H9 (cell line): ENCODE data around the gene SERPINB4. TPM values are rescaled to one million over a fixed set of nuclear protein-coding genes. Genes with fewer than 3 reads are reported as not detected.

Source experiments
- DNase-seq: peaks from one replicate; pipeline ENCODE4 v3.0.0-alpha.2; 2017
- H2AFZ ChIP-seq: one replicate; pipeline ENCODE4 v1.6.1; 2013; ENCODE audit warnings: mild to moderate bottlenecking, low read length, control low read depth, moderate library complexity
- H2AK5ac ChIP-seq: 2 replicates; pipeline ENCODE4 v1.6.1; 2013; ENCODE audit warnings: low read length, control low read depth, mixed read lengths; ENCODE audit not compliant: insufficient read length
- H2BK120ac ChIP-seq: one replicate; pipeline ENCODE4 v1.6.1; 2013; ENCODE audit warnings: low read depth, mild to moderate bottlenecking, low read length, control low read depth, inconsistent platforms; ENCODE audit not compliant: poor library complexity, severe bottlenecking
- H2BK12ac ChIP-seq: 2 replicates; pipeline ENCODE4 v1.6.1; 2013; ENCODE audit warnings: low read length, control low read depth, mixed read lengths, low read depth; ENCODE audit not compliant: insufficient read length
- H2BK15ac ChIP-seq: 2 replicates; pipeline ENCODE4 v1.6.1; 2013; ENCODE audit warnings: low read depth, low read length, control low read depth
- H2BK20ac ChIP-seq: one replicate; pipeline ENCODE4 v1.6.1; 2013; ENCODE audit warnings: low read depth, mild to moderate bottlenecking, low read length, control low read depth, inconsistent platforms; ENCODE audit not compliant: poor library complexity, severe bottlenecking
- H2BK5ac ChIP-seq: 2 replicates; pipeline ENCODE4 v1.6.1; 2013; ENCODE audit warnings: low read length, control low read depth, mixed read lengths; ENCODE audit not compliant: insufficient read length
- H3K14ac ChIP-seq: 2 replicates; pipeline ENCODE4 v1.6.1; 2013; ENCODE audit warnings: low read length, control low read depth; ENCODE audit not compliant: insufficient read depth
- H3K18ac ChIP-seq: 2 replicates; pipeline ENCODE4 v1.6.1; 2013; ENCODE audit warnings: low read depth, mild to moderate bottlenecking, mixed read lengths, low read length, control low read depth; ENCODE audit not compliant: insufficient read length
- H3K23ac ChIP-seq: 2 replicates; pipeline ENCODE4 v1.6.1; 2013; ENCODE audit warnings: low read length, control low read depth, mixed read lengths, low read depth; ENCODE audit not compliant: insufficient read length
- H3K23me2 ChIP-seq: 2 replicates; pipeline ENCODE4 v1.6.1; 2013; ENCODE audit warnings: low read depth, mild to moderate bottlenecking, mixed read lengths, low read length, control low read depth; ENCODE audit not compliant: insufficient read length, poor library complexity, severe bottlenecking
- H3K27ac ChIP-seq: 2 replicates; pipeline ENCODE4 v1.5.1; 2013; ENCODE audit warnings: low read length, control low read depth, mixed read lengths, low read depth; ENCODE audit not compliant: insufficient read length
- H3K27me3 ChIP-seq: 2 replicates; pipeline ENCODE4 v1.6.1; 2013; ENCODE audit warnings: low read length, control low read depth, inconsistent platforms; ENCODE audit not compliant: insufficient read depth
- H3K4ac ChIP-seq: 2 replicates; pipeline ENCODE4 v1.6.1; 2013; ENCODE audit warnings: low read depth, mild to moderate bottlenecking, control low read depth, inconsistent platforms, low read length, moderate library complexity
- H3K4me1 ChIP-seq: 2 replicates; pipeline ENCODE4 v1.6.1; 2013; ENCODE audit warnings: low read length, control low read depth, inconsistent platforms; ENCODE audit not compliant: insufficient read depth
- H3K4me2 ChIP-seq: 2 replicates; pipeline ENCODE4 v1.6.1; 2013; ENCODE audit warnings: low read length, control low read depth, mixed read lengths; ENCODE audit not compliant: insufficient read length, insufficient read depth
- H3K56ac ChIP-seq: 2 replicates; pipeline ENCODE4 v1.6.1; 2013; ENCODE audit warnings: low read depth, mild to moderate bottlenecking, mixed read lengths, low read length, control low read depth; ENCODE audit not compliant: insufficient read length
- H3K79me1 ChIP-seq: 2 replicates; pipeline ENCODE4 v1.6.1; 2013; ENCODE audit warnings: low read depth, mild to moderate bottlenecking, moderate library complexity, low read length, control low read depth, inconsistent platforms; ENCODE audit not compliant: insufficient read depth, poor library complexity, severe bottlenecking
- H3K79me2 ChIP-seq: 2 replicates; pipeline ENCODE4 v1.6.1; 2013; ENCODE audit warnings: low read length, control low read depth, inconsistent platforms; ENCODE audit not compliant: insufficient read depth
- H3K9ac ChIP-seq: 2 replicates; pipeline ENCODE4 v1.6.1; 2013; ENCODE audit warnings: low read length, control low read depth, mixed read lengths; ENCODE audit not compliant: insufficient read length; ENCODE audit errors: extremely low read depth
- H3K9me3 ChIP-seq: one replicate; pipeline ENCODE4 v1.6.1; 2013; ENCODE audit warnings: low read depth, low read length, inconsistent platforms; ENCODE audit not compliant: control insufficient read depth
- H3T11ph ChIP-seq: one replicate; pipeline ENCODE4 v1.6.1; 2013; ENCODE audit warnings: mild to moderate bottlenecking, low read length, control low read depth, inconsistent platforms
- H4K20me1 ChIP-seq: one replicate; pipeline ENCODE4 v1.6.1; 2013; ENCODE audit not compliant: control insufficient read depth, insufficient read length, insufficient read depth
- H4K5ac ChIP-seq: 2 replicates; pipeline ENCODE4 v1.6.1; 2013; ENCODE audit warnings: low read depth, mild to moderate bottlenecking, mixed read lengths, low read length, control low read depth; ENCODE audit not compliant: insufficient read length
- H4K8ac ChIP-seq: replicated peaks from 2 replicates; pipeline ENCODE4 v1.6.1; 2013; ENCODE audit warnings: low read length, control low read depth, mixed read lengths, low read depth; ENCODE audit not compliant: insufficient read length
- H4K91ac ChIP-seq: 2 replicates; pipeline ENCODE4 v1.6.1; 2013; ENCODE audit warnings: low read depth, mild to moderate bottlenecking, moderate library complexity, mixed read lengths, low read length, control low read depth; ENCODE audit not compliant: insufficient read length
- H3K27ac Mint-ChIP-seq, 3 experiments: 2 replicates in 2 of 3; 3 replicates in 1 of 3; pipeline ENCODE4 v1.8.0; 2020 to 2021; ENCODE audit warnings: mixed read lengths in 3 of 3, mild to moderate bottlenecking in 1 of 3, moderate library complexity in 1 of 3
- H3K27me3 Mint-ChIP-seq: 2 replicates; pipeline ENCODE4 v1.8.0; 2021; ENCODE audit warnings: low read depth, mild to moderate bottlenecking, moderate library complexity, mixed read lengths
- H3K36me3 Mint-ChIP-seq, 3 experiments: 2 replicates in 2 of 3; 3 replicates in 1 of 3; pipeline ENCODE4 v1.8.0; 2020 to 2021; ENCODE audit warnings: low read depth in 3 of 3, mixed read lengths in 3 of 3; ENCODE audit not compliant: insufficient read depth in 1 of 3
- H3K4me1 Mint-ChIP-seq, 2 experiments: 2 replicates each; pipeline ENCODE4 v1.8.0; 2020; ENCODE audit warnings: mixed read lengths in 2 of 2
- H3K4me3 Mint-ChIP-seq, 2 experiments: 2 replicates in 1 of 2; 3 replicates in 1 of 2; pipeline ENCODE4 v1.8.0; 2020 to 2021; ENCODE audit warnings: mild to moderate bottlenecking in 2 of 2, mixed read lengths in 2 of 2, moderate library complexity in 1 of 2
- H3K9me3 Mint-ChIP-seq, 2 experiments: 2 replicates in 1 of 2; 3 replicates in 1 of 2; pipeline ENCODE4 v1.8.0; 2020; ENCODE audit warnings: mild to moderate bottlenecking in 2 of 2, mixed read lengths in 2 of 2, moderate library complexity in 1 of 2
- WGBS: extraction: QIAGEN DNeasy Blood & Tissue Kit; methylation state at CpG from one replicate; pipeline ENCODE4 v1.1.7; 2013; ENCODE audit warnings: missing lambda C conversion rate, low lambda C conversion rate, mixed read lengths; ENCODE audit not compliant: insufficient read length; ENCODE audit errors: extremely low coverage; 5-methylcytosine and 5-hydroxymethylcytosine counted together
- total RNA-seq: library from RNA; stranded (reverse); gene quantifications from 2 replicates; pipeline ENCODE4 v1.2.1, GENCODE V29; 2021
- TF ChIP-seq, protein P1 (sequence below): fragments of 200-600 bp; sonication (generic); conservative IDR thresholded peaks from 3 replicates; pipeline ENCODE4 v1.8.0; 2021; ENCODE audit warnings: antibody characterized with exemption, mild to moderate bottlenecking

SERPINB4 gene
- total RNA-seq, 1 experiment from 2014 or later: 4.1 TPM

DNA sequence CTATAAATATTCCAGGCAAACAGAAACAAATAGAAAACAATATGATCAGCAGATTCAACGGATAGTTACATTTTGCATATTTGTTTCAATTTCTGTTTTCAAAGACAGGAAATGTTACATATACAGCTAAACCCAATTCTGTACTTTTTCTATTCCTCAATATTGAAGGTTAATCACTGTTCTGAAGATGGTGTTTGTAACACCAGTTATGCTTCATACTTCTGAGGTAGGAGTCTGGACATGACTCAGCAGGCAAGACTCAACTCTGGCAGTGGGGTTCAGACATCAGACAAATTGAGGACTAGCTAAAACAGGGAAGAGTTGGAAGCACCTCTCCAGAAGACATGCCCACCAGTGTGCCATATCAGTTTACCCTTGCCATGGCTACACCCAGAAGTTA is 40.3 kb downstream of the SERPINB4 start:
- DNase-seq: no peak
- Histone ChIP-seq H3K23me2 (no peaks in the 10 kb centered on the region), H3K79me1 (no peaks in the 10 kb centered on the region), H3K9me3 (no peaks in the 10 kb centered on the region), H3T11ph (no peak overlapping the region), H3K4me2 (no peak overlapping the region), H3K56ac (no peak overlapping the region), H2BK5ac (no peak overlapping the region), H3K14ac (no peak overlapping the region), H3K79me2 (no peaks in the 10 kb centered on the region), H2AFZ (no peak overlapping the region), H2BK15ac (no peak overlapping the region), H4K20me1 (no peaks in the 10 kb centered on the region), H2BK12ac (no peak overlapping the region), H3K23ac (no peak overlapping the region), H2AK5ac (no peak overlapping the region), H2BK20ac (no peak overlapping the region), H3K4me1 (no peaks in the 10 kb centered on the region; the same call in 1 of the 2 replicates), H4K91ac (no peak overlapping the region), H2BK120ac (no peak overlapping the region), H3K27ac (no peak overlapping the region), H4K5ac (no peak overlapping the region), H3K4ac (no peak overlapping the region), H3K27me3 (no peaks in the 10 kb centered on the region), H4K8ac (no peak overlapping the region), H3K9ac (no peak overlapping the region), H3K18ac (no peak overlapping the region)
- TF ChIP-seq, protein P1, sequence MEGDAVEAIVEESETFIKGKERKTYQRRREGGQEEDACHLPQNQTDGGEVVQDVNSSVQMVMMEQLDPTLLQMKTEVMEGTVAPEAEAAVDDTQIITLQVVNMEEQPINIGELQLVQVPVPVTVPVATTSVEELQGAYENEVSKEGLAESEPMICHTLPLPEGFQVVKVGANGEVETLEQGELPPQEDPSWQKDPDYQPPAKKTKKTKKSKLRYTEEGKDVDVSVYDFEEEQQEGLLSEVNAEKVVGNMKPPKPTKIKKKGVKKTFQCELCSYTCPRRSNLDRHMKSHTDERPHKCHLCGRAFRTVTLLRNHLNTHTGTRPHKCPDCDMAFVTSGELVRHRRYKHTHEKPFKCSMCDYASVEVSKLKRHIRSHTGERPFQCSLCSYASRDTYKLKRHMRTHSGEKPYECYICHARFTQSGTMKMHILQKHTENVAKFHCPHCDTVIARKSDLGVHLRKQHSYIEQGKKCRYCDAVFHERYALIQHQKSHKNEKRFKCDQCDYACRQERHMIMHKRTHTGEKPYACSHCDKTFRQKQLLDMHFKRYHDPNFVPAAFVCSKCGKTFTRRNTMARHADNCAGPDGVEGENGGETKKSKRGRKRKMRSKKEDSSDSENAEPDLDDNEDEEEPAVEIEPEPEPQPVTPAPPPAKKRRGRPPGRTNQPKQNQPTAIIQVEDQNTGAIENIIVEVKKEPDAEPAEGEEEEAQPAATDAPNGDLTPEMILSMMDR: no peak
- Mint-ChIP-seq H3K4me3 (no peak overlapping the region), H3K27me3 (no peaks in the 10 kb centered on the region), H3K4me1 (peaks cover 0 to 5% of the 10 kb centered on the region in 2 experiments; a peak in 2 of 4 replicates), H3K36me3 (no peaks in the 10 kb centered on the region), H3K27ac (no peak overlapping the region), H3K9me3 (peaks cover 0 to 2% of the 10 kb centered on the region in 2 experiments; a peak in 1 of 5 replicates)
- no CpG with 5 or more reads among the region's 1 CpG for WGBS
